Ovary (tissue), 9 donors: ENCODE data around the gene PPHLN1. TPM values are rescaled to one million over a fixed set of nuclear protein-coding genes. Genes with fewer than 3 reads are reported as not detected.

ENCODE experiments used
- DNase-seq, 5 donors: peaks; one replicate each; pipeline ENCODE4 v3.0.0-alpha.2; 2019 to 2020
- H3K27ac ChIP-seq, 2 donors: fragments of 200-600 bp; one replicate each; pipeline versions ENCODE4 v1.5.1 to v1.8.0; 2019 to 2022
- H3K27me3 ChIP-seq: fragments of 200-600 bp; one replicate; pipeline ENCODE4 v1.8.0; 2022
- H3K36me3 ChIP-seq: fragments of 200-600 bp; sonication (generic); one replicate; pipeline ENCODE4 v1.5.1; 2019
- H3K4me1 ChIP-seq: one replicate; pipeline ENCODE4 v1.8.1; 2013; ENCODE audit warnings: mild to moderate bottlenecking, moderate library complexity; ENCODE audit not compliant: insufficient read depth
- H3K4me3 ChIP-seq: fragments of 200-600 bp; sonication (generic); one replicate; pipeline ENCODE4 v1.5.1; 2017
- H3K9me3 ChIP-seq, 2 donors: fragments of 200-600 bp in 1 of 2; sonication (generic) in 1 of 2; one replicate each; pipeline versions ENCODE4 v1.5.1 to v1.8.1; 2013 to 2019; ENCODE audit warnings: mild to moderate bottlenecking in 1 of 2, moderate library complexity in 1 of 2
- EP300 ChIP-seq: sonication (generic); formaldehyde crosslinking; IDR thresholded peaks from one replicate; pipeline ENCODE4 v1.6.1; 2017; ENCODE audit warnings: antibody characterized with exemption
- POLR2A ChIP-seq: fragments of 450-650 bp; IDR thresholded peaks from one replicate; pipeline ENCODE4 v1.6.1; 2017; ENCODE audit warnings: antibody characterized with exemption, mild to moderate bottlenecking, moderate library complexity
- WGBS, 3 donors: extraction: QIAGEN DNeasy Blood & Tissue Kit in 1 of 3; methylation state at CpG; one replicate each; pipeline versions ENCODE4 v1.1.5 to v1.1.7; 2013 to 2017; 5-methylcytosine and 5-hydroxymethylcytosine counted together
- intact Hi-C, 4 donors: fragments of 100-400 bp; cut with DNase I; formaldehyde crosslinking; loops; one replicate each; pipeline versions ENCODE4 v1.11.0 to v1.15.1; 2022 to 2023
- polyA plus RNA-seq, 2 donors: library from polyadenylated mRNA; stranded (reverse); fragments of 200-250 nt in 1 of 2; fragments of 350-450 nt in 1 of 2; fragmentation: Illumina TruSeq in 1 of 2; extraction: RNeasy Lipid Tissue Mini Kit (QIAGEN cat#74804) in 1 of 2; gene quantifications; one replicate each; pipeline ENCODE4 v1.2.3, GENCODE V29; 2013 to 2014
- total RNA-seq, 7 donors: library from RNA; depleted of rRNA in 2 of 7; stranded (reverse); fragments of >200 nt in 2 of 7; fragmentation: NEBNext Ultra II Directional in 3 of 7; extraction: Animal tissue kit (Norgen Biotek cat#: 25700) in 3 of 7; gene quantifications; one replicate each; pipeline versions ENCODE4 v1.1.0 to v1.2.4, GENCODE V29; 2016 to 2023
- TF ChIP-seq, protein P1 (sequence below), 3 donors: fragments of 450-650 bp in 2 of 3; fragments of 200-600 bp in 1 of 3; IDR thresholded peaks; one replicate each; pipeline versions ENCODE4 v1.5.1 to v1.8.0; 2016 to 2022; ENCODE audit warnings: antibody characterized with exemption in 3 of 3, mild to moderate bottlenecking in 1 of 3
- donor health status: DM: no; HTN: no; CAD: no; lungs with moderate emphysema.
- donor health status: DM: no; HTN: no; CAD: no.
- donor health status: Bipolar disorder and iron deficiency.
- donor health status: DM: yes; HTN: yes; CAD: no.
- donor health status: DM: no; HTN: no; CAD: no.
- donor health status: DM: yes; HTN: yes; CAD: no.

PPHLN1 gene
- total and polyA plus RNA-seq, 9 donors, result 35.6 to 68.9 (median 53.8) TPM

DNA sequence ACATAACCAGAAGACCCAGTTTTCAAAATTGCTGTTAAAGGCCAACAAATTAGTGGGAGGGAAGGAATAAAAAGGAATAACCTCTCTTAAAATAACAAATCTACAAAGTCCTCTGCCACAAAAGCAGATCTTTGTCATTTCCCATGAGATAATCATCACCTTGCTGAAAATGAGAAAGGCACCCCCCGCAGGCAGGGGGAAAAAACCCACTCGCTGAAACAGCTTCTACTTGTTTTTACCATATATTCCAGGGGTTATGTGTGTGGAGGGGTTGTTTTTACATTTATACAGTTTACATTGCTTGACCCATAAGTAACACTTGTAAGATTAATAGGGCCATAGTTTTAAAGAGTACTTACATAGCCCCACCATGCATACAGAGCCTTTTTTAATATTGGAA lies 132.6 kb downstream of the PPHLN1 start:
- no peaks in the 10 kb centered on the region for H3K27me3 ChIP-seq
- TF ChIP-seq, protein P1, sequence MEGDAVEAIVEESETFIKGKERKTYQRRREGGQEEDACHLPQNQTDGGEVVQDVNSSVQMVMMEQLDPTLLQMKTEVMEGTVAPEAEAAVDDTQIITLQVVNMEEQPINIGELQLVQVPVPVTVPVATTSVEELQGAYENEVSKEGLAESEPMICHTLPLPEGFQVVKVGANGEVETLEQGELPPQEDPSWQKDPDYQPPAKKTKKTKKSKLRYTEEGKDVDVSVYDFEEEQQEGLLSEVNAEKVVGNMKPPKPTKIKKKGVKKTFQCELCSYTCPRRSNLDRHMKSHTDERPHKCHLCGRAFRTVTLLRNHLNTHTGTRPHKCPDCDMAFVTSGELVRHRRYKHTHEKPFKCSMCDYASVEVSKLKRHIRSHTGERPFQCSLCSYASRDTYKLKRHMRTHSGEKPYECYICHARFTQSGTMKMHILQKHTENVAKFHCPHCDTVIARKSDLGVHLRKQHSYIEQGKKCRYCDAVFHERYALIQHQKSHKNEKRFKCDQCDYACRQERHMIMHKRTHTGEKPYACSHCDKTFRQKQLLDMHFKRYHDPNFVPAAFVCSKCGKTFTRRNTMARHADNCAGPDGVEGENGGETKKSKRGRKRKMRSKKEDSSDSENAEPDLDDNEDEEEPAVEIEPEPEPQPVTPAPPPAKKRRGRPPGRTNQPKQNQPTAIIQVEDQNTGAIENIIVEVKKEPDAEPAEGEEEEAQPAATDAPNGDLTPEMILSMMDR (IDR thresholded peaks at IDR 0.05), result no peak
- no peak for TF ChIP-seq POLR2A
- TF ChIP-seq EP300, result no peak
- no peaks in the 10 kb centered on the region for H3K4me1 ChIP-seq
- WGBS, 3 donors, result 89 to 94% (median 92%) methylated on average over 2 of the region's 2 CpGs
- DNase-seq, result no peak
- no peaks in the 10 kb centered on the region for H3K36me3 ChIP-seq
- no peaks in the 10 kb centered on the region for H3K9me3 ChIP-seq
- intact Hi-C loops, result no loop called here
- no peak overlapping the region for H3K27ac ChIP-seq
- no peak overlapping the region for H3K4me3 ChIP-seq

DNA sequence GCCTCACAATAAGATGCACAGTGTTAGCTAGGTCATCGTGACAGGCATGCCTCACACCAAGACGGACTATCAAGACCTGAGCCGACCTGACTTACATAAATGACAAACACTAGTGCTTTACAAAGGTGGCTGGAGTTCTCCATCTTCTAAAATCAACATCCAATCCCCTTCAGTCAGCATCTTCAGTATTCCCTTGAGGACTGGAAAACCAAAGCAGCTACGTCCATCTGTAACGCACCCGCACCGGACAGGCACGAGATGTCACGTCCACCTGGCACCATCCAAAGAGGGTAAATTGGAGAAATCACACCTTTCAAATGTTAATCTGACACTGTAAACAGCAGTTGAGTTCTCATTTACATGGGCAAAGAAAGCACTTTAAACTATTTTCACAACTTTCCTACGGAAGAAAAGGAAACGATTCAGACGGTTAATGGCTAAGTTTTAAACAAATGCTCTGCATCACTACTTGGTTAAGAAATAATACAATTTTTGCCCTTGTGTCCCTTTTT lies 133.4 kb downstream of the PPHLN1 start:
- intact Hi-C loops, result no loop called here
- no peak for DNase-seq
- H3K27ac ChIP-seq, result no peak overlapping the region
- TF ChIP-seq, protein P1 (IDR thresholded peaks at IDR 0.05), result no peak
- TF ChIP-seq EP300 (no peak), POLR2A (no peak)
- H3K27me3 ChIP-seq, result no peaks in the 10 kb centered on the region
- WGBS, 3 donors, result 87 to 91% (median 88%) methylated on average over 12 of the region's 12 CpGs
- no peaks in the 10 kb centered on the region for H3K36me3 ChIP-seq
- H3K4me3 ChIP-seq, result no peak overlapping the region
- no peaks in the 10 kb centered on the region for H3K9me3 ChIP-seq
- H3K4me1 ChIP-seq, result no peaks in the 10 kb centered on the region

DNA sequence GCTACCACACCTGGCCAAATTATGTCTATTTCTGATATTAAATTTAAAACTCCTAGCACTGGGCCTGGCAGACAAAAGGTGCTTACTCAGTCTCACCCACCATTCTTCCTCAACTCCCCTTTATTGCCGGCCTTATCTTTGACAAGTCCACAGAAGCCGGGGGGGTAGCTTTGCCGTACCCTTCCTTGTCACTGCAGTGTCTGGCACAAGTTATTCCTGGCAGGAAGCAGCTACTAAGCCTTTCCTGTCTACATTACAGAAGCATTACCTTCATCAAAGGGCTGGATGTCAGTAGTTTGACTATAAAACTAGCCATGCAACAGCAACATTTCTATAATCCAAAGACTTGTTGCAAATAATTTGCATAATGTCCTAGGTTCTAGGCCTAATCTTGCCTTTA lies 136.5 kb downstream of the PPHLN1 start:
- WGBS, 3 donors, result 72 to 84% (median 75%) methylated on average over 3 of the region's 3 CpGs
- no peak for DNase-seq
- TF ChIP-seq POLR2A (no peak), EP300 (no peak)
- TF ChIP-seq, protein P1 (IDR thresholded peaks at IDR 0.05), result no peak
- Histone ChIP-seq H3K4me1 (no peaks in the 10 kb centered on the region), H3K36me3 (no peaks in the 10 kb centered on the region), H3K27ac (no peak overlapping the region), H3K27me3 (no peaks in the 10 kb centered on the region), H3K4me3 (no peak overlapping the region), H3K9me3 (no peaks in the 10 kb centered on the region)
- intact Hi-C loops, result no loop called here

- intact Hi-C loops, result no loop called here
- TF ChIP-seq POLR2A, result no peak
- TF ChIP-seq EP300, result no peak
- TF ChIP-seq, protein P1 (IDR thresholded peaks at IDR 0.05), result no peak
- no peak overlapping the region for H3K27ac ChIP-seq
- no peaks in the 10 kb centered on the region for H3K36me3 ChIP-seq
- no peaks in the 10 kb centered on the region for H3K9me3 ChIP-seq
- no peak overlapping the region for H3K4me3 ChIP-seq
- no peaks in the 10 kb centered on the region for H3K27me3 ChIP-seq
- peaks cover 1% of the 10 kb centered on the region for H3K4me1 ChIP-seq
- WGBS, 3 donors, result 96 to 99% (median 98%) methylated on average over 4 of the region's 4 CpGs
- DNase-seq, result no peak
These were observed 137.7 kb downstream of the PPHLN1 start for GRCh38 chr12:42463671-42464070.
